OCI-LY7 (cell line): ENCODE measurements around the gene ELN. TPM values are rescaled to one million over a fixed set of nuclear protein-coding genes. Genes with fewer than 3 reads are reported as not detected.

Experiments used
- BruUV-seq: library from RNA; stranded (reverse); fragments of 400-500 nt; replicated peaks from 2 replicates; lab custom pipeline; 2021; lab: Mats Ljungman, UMichigan
- CTCF ChIA-PET: fragments of 300-600 bp; sonication (Branson Sonifier 250); formaldehyde crosslinking; loops from one replicate; lab custom pipeline; 2022; ENCODE audit warnings: antibody characterized with exemption; ENCODE audit not compliant: unreplicated experiment; lab: Charles Lee
- POLR2A ChIA-PET: fragments of 300-600 bp; sonication (Branson Sonifier 250); formaldehyde crosslinking; loops from one replicate; lab custom pipeline; 2022; ENCODE audit warnings: antibody characterized with exemption; lab: Charles Lee
- DNase-seq: peaks from one replicate; pipeline ENCODE4 v3.0.0-alpha.2; 2015; ENCODE audit warnings: low spot score
- H2AFZ ChIP-seq: fragments of 200-600 bp; sonication (generic), shearing (Covaris generic); 2 replicates; pipeline ENCODE4 v1.6.1; 2014; ENCODE audit warnings: mild to moderate bottlenecking, antibody characterized with exemption, low read length, moderate library complexity
- H3K27ac ChIP-seq: fragments of 200-600 bp; sonication (generic); 2 replicates; pipeline ENCODE4 v1.5.1; 2014; ENCODE audit warnings: mixed run types, low read depth, mild to moderate bottlenecking, moderate library complexity, low read length, inconsistent platforms; ENCODE audit not compliant: poor library complexity, severe bottlenecking
- H3K36me3 ChIP-seq: fragments of 200-600 bp; sonication (generic); 2 replicates; pipeline ENCODE4 v1.6.1; 2014; ENCODE audit warnings: mild to moderate bottlenecking, antibody characterized with exemption, low read length, moderate library complexity, mixed read lengths; ENCODE audit not compliant: insufficient read depth
- H3K4me1 ChIP-seq: fragments of 200-600 bp; sonication (generic); 2 replicates; pipeline ENCODE4 v1.5.1; 2014; ENCODE audit warnings: mild to moderate bottlenecking, low read length; ENCODE audit not compliant: insufficient read depth, poor library complexity, severe bottlenecking
- H3K4me2 ChIP-seq: fragments of 200-600 bp; sonication (generic); 2 replicates; pipeline ENCODE4 v1.6.1; 2014; ENCODE audit warnings: mild to moderate bottlenecking, low read length
- H3K4me3 ChIP-seq: fragments of 200-600 bp; sonication (generic); 2 replicates; pipeline ENCODE4 v1.5.1; 2014; ENCODE audit warnings: mild to moderate bottlenecking, low read depth, low read length; ENCODE audit not compliant: poor library complexity, severe bottlenecking
- H3K79me2 ChIP-seq: fragments of 200-600 bp; sonication (generic); 2 replicates; pipeline ENCODE4 v1.6.1; 2016; ENCODE audit warnings: low read depth, mild to moderate bottlenecking, low read length, moderate library complexity, mixed read lengths; ENCODE audit not compliant: insufficient read depth
- H3K9me2 ChIP-seq: fragments of 200-600 bp; sonication (generic); 2 replicates; pipeline ENCODE4 v1.6.1; 2016; ENCODE audit warnings: mild to moderate bottlenecking, low read length, mixed read lengths; ENCODE audit not compliant: insufficient read depth
- H3K9me3 ChIP-seq: fragments of 200-600 bp; sonication (generic); 2 replicates; pipeline ENCODE4 v1.6.1; 2014; ENCODE audit warnings: mild to moderate bottlenecking, mixed run types, low read length, mixed read lengths
- H4K20me1 ChIP-seq: fragments of 200-600 bp; sonication (generic); 2 replicates; pipeline ENCODE4 v1.6.1; 2014; ENCODE audit warnings: mild to moderate bottlenecking, antibody characterized with exemption, low read length, moderate library complexity, mixed read lengths; ENCODE audit not compliant: insufficient read depth
- CTCF ChIP-seq: fragments of 200-600 bp; sonication (generic); conservative IDR thresholded peaks from 2 replicates; pipeline ENCODE4 v1.5.1; 2014; ENCODE audit warnings: mild to moderate bottlenecking, antibody characterized with exemption, low read length, moderate library complexity, mixed read lengths
- EZH2phosphoT487 ChIP-seq: fragments of 200-600 bp; sonication (generic); IDR thresholded peaks from 2 replicates; pipeline ENCODE4 v1.6.1; 2018; ENCODE audit warnings: low read depth, borderline replicate concordance, mild to moderate bottlenecking, mixed run types, antibody characterized with exemption, low read length, moderate library complexity, mixed read lengths
- intact Hi-C: fragments of 100-400 bp; cut with micrococcal nuclease; formaldehyde crosslinking; loops from one replicate; pipeline ENCODE4 v1.10.0; 2022; ENCODE audit not compliant: unreplicated experiment
- total RNA-seq, 2 experiments: library from RNA; depleted of rRNA in 1 of 2; stranded (reverse); fragments of >200 nt in 1 of 2; shearing (Covaris generic) in 1 of 2; gene quantifications; 2 replicates each; pipeline ENCODE4 v1.2.3, GENCODE V29; 2014 to 2022

The ELN gene
- total RNA-seq, 2 experiments from 2014 or later: not detected

GRCh38 chr7:73991522-73992100 is 36.4 kb upstream of the ELN start:
- Histone ChIP-seq H3K4me1 (no peaks in the 10 kb centered on the region), H3K4me3 (no peak overlapping the region), H3K79me2 (no peaks in the 10 kb centered on the region), H3K36me3 (no peaks in the 10 kb centered on the region), H3K9me2 (no peaks in the 10 kb centered on the region), H3K27ac (no peak overlapping the region), H3K9me3 (0 out of 2 replicates have a peak, but pooled peaks cover 6% of the 10 kb centered on the region), H2AFZ (no peak overlapping the region), H3K4me2 (no peak overlapping the region), H4K20me1 (no peaks in the 10 kb centered on the region)
- no peak for DNase-seq
- ChIA-PET CTCF (no interaction called here), POLR2A (no interaction called here)
- intact Hi-C loops: no loop called here
- BruUV-seq: no TSS peak
- no peak for TF ChIP-seq EZH2phosphoT487
- TF ChIP-seq CTCF: no peak

GRCh38 chr7:73992101-73992562 is 35.8 kb upstream of the ELN start:
- Histone ChIP-seq H4K20me1 (no peaks in the 10 kb centered on the region), H3K4me3 (no peak overlapping the region), H3K9me3 (0 out of 2 replicates have a peak, but pooled peaks cover 6% of the 10 kb centered on the region), H3K9me2 (no peaks in the 10 kb centered on the region), H3K79me2 (no peaks in the 10 kb centered on the region), H3K4me2 (no peak overlapping the region), H2AFZ (no peak overlapping the region), H3K36me3 (no peaks in the 10 kb centered on the region), H3K4me1 (no peaks in the 10 kb centered on the region), H3K27ac (no peak overlapping the region)
- intact Hi-C loops: no loop called here
- CTCF ChIA-PET: no interaction called here
- TF ChIP-seq EZH2phosphoT487 (no peak), CTCF (no peak)
- no TSS peak for BruUV-seq
- no peak for DNase-seq
- POLR2A ChIA-PET: no interaction called here

DNA sequence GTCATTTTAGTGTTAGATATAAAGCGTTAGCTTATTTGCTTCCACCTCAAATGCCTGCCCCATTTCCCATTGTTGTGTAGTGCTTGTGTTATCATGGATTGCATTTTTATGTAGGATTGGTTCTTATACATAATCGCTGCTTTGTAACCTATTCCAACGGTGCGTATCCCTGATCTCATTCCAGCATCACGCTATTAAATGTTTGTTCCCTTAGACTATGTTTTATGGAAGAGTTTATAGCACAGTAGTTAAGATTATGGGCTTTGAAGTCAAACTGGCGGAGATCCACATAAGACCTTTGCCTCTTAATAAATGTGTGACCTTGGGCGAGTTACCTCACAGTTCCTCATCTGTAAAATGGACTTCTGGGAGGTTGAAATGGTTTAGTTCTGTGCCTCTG is 34.0 kb upstream of the ELN start:
- Histone ChIP-seq H3K9me2 (no peaks in the 10 kb centered on the region), H4K20me1 (no peaks in the 10 kb centered on the region), H3K4me1 (no peaks in the 10 kb centered on the region), H3K36me3 (no peaks in the 10 kb centered on the region), H3K27ac (no peak overlapping the region), H3K4me3 (no peak overlapping the region), H3K4me2 (no peak overlapping the region), H3K9me3 (0 out of 2 replicates have a peak, but pooled peaks cover 6% of the 10 kb centered on the region), H3K79me2 (no peaks in the 10 kb centered on the region), H2AFZ (no peak overlapping the region)
- POLR2A ChIA-PET: no interaction called here
- no peak for TF ChIP-seq CTCF
- no peak for TF ChIP-seq EZH2phosphoT487
- CTCF ChIA-PET: no interaction called here
- intact Hi-C loops: no loop called here
- no TSS peak for BruUV-seq
- no peak for DNase-seq
